ENCODE results near the gene EIF3I. TPM values are rescaled to one million over a fixed set of nuclear protein-coding genes. Genes with fewer than 3 reads are reported as not detected.
"Not testable (repeated sequence)": the region's sequence is repeated elsewhere in the genome, so short reads cannot be mapped to it uniquely, and the experiment has no call there.

EIF3I gene
- total RNA-seq, 1 experiment from 2014 or later: 178 TPM

DNA sequence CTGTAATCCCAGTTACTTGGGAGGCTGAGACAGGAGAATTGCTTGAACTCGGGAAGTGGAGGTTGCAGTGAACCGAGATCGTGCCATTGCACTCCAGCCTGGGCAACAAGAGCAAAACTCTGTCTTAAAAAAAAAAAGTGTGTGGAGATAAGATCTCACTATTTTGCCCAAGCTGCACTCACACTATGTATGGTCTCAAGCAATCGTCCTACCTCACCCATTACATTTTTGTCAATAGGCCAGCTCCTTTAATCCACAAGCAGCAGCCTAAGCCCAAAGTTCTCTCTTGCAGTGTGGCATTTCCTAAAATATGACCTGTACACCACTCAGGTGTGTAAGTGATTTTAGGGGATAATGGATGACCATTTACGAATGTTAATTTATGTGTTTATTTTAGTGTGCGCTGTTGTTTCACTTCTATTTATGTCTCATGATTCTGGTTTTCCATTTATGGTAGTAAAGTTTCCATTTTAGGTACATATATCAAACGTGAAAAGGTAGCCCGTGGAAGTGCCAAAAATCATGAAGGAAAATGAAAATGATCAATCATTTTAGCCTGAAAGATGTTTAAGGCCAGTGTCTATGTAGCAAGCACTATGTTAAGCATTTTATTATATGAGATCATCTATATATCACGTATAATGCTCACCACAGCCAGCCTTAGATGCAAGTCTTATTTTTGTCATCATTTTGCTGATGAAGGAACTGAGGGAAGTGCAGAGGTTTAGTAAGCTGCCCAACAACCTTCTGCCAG is 34.4 kb downstream of the EIF3I start:
- Histone ChIP-seq H3K27me3 (ENCODE audit: low read length) (no peaks in the 10 kb centered on the region), H3K27ac (ENCODE audit: low read length) (no peak overlapping the region), H3K9ac (ENCODE audit: low read length) (no peak overlapping the region), H3K9me3 (ENCODE audit: low read length) (no peaks in the 10 kb centered on the region), H2AFZ (ENCODE audit: low read length) (no peak overlapping the region), H3K36me3 (ENCODE audit: insufficient read depth, low read length) (no peaks in the 10 kb centered on the region), H3K4me1 (ENCODE audit: low read length) (peaks cover 46% of the 10 kb centered on the region), H3K79me2 (ENCODE audit: low read length) (no peaks in the 10 kb centered on the region), H3K9me2 (replicated peaks; ENCODE audit: insufficient read depth, low read length) (no peaks in the 10 kb centered on the region), H3K4me2 (ENCODE audit: low read depth, low read length, poor library complexity, severe bottlenecking) (no peak overlapping the region), H3K4me3 (ENCODE audit: low read length) (no peak overlapping the region), H4K20me1 (ENCODE audit: insufficient read depth, low read depth, low read length) (no peaks in the 10 kb centered on the region)
- DNase-seq: no peak

GRCh38 chr1:32257227-32257508 is 35.0 kb downstream of the EIF3I start:
- Histone ChIP-seq H3K4me2 (ENCODE audit: low read depth, low read length, poor library complexity, severe bottlenecking) (no peak overlapping the region), H3K4me1 (ENCODE audit: low read length) (peaks cover 41% of the 10 kb centered on the region), H3K79me2 (ENCODE audit: low read length) (no peaks in the 10 kb centered on the region), H4K20me1 (ENCODE audit: insufficient read depth, low read depth, low read length) (no peaks in the 10 kb centered on the region), H3K9me2 (replicated peaks; ENCODE audit: insufficient read depth, low read length) (no peaks in the 10 kb centered on the region), H3K9ac (ENCODE audit: low read length) (no peak overlapping the region), H2AFZ (ENCODE audit: low read length) (no peak overlapping the region), H3K9me3 (ENCODE audit: low read length) (no peaks in the 10 kb centered on the region), H3K27ac (ENCODE audit: low read length) (no peak overlapping the region), H3K36me3 (ENCODE audit: insufficient read depth, low read length) (no peaks in the 10 kb centered on the region), H3K4me3 (ENCODE audit: low read length) (no peak overlapping the region), H3K27me3 (ENCODE audit: low read length) (no peaks in the 10 kb centered on the region)
- DNase-seq: no peak

GRCh38 chr1:32263236-32263593 is 41.0 kb downstream of the EIF3I start:
- H3K79me2 ChIP-seq (ENCODE audit: low read length): not testable (repeated sequence)
- peak overlapping the region; percentile 66 for H3K4me2 ChIP-seq (ENCODE audit: low read depth, low read length, poor library complexity, severe bottlenecking)

GRCh38 chr1:32263744-32264143 is 41.5 kb downstream of the EIF3I start:
- H3K9me2 ChIP-seq (replicated peaks; ENCODE audit: insufficient read depth, low read length): no peaks in the 10 kb centered on the region
- peak overlapping the region; percentile 72 for H3K27ac ChIP-seq (ENCODE audit: low read length)
- peak; percentile 79 for DNase-seq
- no peaks in the 10 kb centered on the region for H3K36me3 ChIP-seq (ENCODE audit: insufficient read depth, low read length)
- no peaks in the 10 kb centered on the region for H4K20me1 ChIP-seq (ENCODE audit: insufficient read depth, low read depth, low read length)
- H3K4me3 ChIP-seq (ENCODE audit: low read length): peak overlapping the region; percentile 30; the same call in 1 of the 2 replicates
- H3K27me3 ChIP-seq (ENCODE audit: low read length): no peaks in the 10 kb centered on the region
- H2AFZ ChIP-seq (ENCODE audit: low read length): peak overlapping the region; percentile 38
- H3K79me2 ChIP-seq (ENCODE audit: low read length): no peaks in the 10 kb centered on the region
- H3K9ac ChIP-seq (ENCODE audit: low read length): peak overlapping the region; percentile 39; the same call in 1 of the 2 replicates
- peaks cover 29% of the 10 kb centered on the region for H3K4me1 ChIP-seq (ENCODE audit: low read length)
- H3K4me2 ChIP-seq (ENCODE audit: low read depth, low read length, poor library complexity, severe bottlenecking): peak overlapping the region; percentile 66
- H3K9me3 ChIP-seq (ENCODE audit: low read length): no peaks in the 10 kb centered on the region

More at GRCh38 chr1:32263236-32263593, 41.0 kb downstream of the EIF3I start:
- not testable (repeated sequence) for H2AFZ ChIP-seq (ENCODE audit: low read length); H3K9me2 ChIP-seq (replicated peaks; ENCODE audit: insufficient read depth, low read length); DNase-seq; H4K20me1 ChIP-seq (ENCODE audit: insufficient read depth, low read depth, low read length); H3K4me3 ChIP-seq (ENCODE audit: low read length); H3K36me3 ChIP-seq (ENCODE audit: insufficient read depth, low read length); H3K9me3 ChIP-seq (ENCODE audit: low read length); H3K9ac ChIP-seq (ENCODE audit: low read length); H3K27me3 ChIP-seq (ENCODE audit: low read length)
- peaks cover 29% of the 10 kb centered on the region for H3K4me1 ChIP-seq (ENCODE audit: low read length)
- H3K27ac ChIP-seq (ENCODE audit: low read length): peak overlapping the region; percentile 72; the same call in 1 of the 2 replicates

DNA sequence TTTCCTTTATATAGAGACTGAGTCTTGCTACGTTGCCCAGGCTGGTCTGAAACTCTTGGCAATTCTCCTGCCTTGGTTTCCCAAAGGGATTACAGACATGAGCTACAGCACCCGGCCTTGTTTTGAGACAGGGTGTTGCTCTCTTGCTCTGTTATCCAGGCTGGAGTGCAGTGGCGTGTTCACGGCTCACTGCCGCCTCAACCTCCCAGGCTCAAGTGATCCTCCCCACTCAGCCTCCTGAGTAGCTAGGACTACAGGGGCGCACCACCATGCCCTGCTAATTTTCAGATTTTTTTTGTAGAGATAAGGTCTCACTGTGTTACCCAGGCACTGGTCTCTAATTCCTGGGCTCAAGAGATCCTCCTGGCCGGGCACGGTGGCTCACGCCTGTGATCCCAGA is 43.6 kb downstream of the EIF3I start:
- no peak overlapping the region for H3K27ac ChIP-seq (ENCODE audit: low read length)
- peaks cover 29% of the 10 kb centered on the region for H3K4me1 ChIP-seq (ENCODE audit: low read length)
- no peak overlapping the region for H3K4me2 ChIP-seq (ENCODE audit: low read depth, low read length, poor library complexity, severe bottlenecking)
- no peaks in the 10 kb centered on the region for H3K36me3 ChIP-seq (ENCODE audit: insufficient read depth, low read length)
- H3K9me3 ChIP-seq (ENCODE audit: low read length): no peaks in the 10 kb centered on the region
- no peak overlapping the region for H3K4me3 ChIP-seq (ENCODE audit: low read length)
- no peak for DNase-seq
- no peaks in the 10 kb centered on the region for H4K20me1 ChIP-seq (ENCODE audit: insufficient read depth, low read depth, low read length)
- H2AFZ ChIP-seq (ENCODE audit: low read length): no peak overlapping the region
- H3K9ac ChIP-seq (ENCODE audit: low read length): no peak overlapping the region
- H3K79me2 ChIP-seq (ENCODE audit: low read length): no peaks in the 10 kb centered on the region
- no peaks in the 10 kb centered on the region for H3K27me3 ChIP-seq (ENCODE audit: low read length)
- no peaks in the 10 kb centered on the region for H3K9me2 ChIP-seq (replicated peaks; ENCODE audit: insufficient read depth, low read length)

GRCh38 chr1:32266921-32267591 is 44.8 kb downstream of the EIF3I start:
- H3K4me1 ChIP-seq (ENCODE audit: low read length): peaks cover 29% of the 10 kb centered on the region
- H3K4me2 ChIP-seq (ENCODE audit: low read depth, low read length, poor library complexity, severe bottlenecking): no peak overlapping the region
- no peaks in the 10 kb centered on the region for H3K9me2 ChIP-seq (replicated peaks; ENCODE audit: insufficient read depth, low read length)
- H3K9ac ChIP-seq (ENCODE audit: low read length): no peak overlapping the region
- no peak for DNase-seq
- H3K27me3 ChIP-seq (ENCODE audit: low read length): no peaks in the 10 kb centered on the region
- no peaks in the 10 kb centered on the region for H4K20me1 ChIP-seq (ENCODE audit: insufficient read depth, low read depth, low read length)
- H3K9me3 ChIP-seq (ENCODE audit: low read length): no peaks in the 10 kb centered on the region
- no peak overlapping the region for H2AFZ ChIP-seq (ENCODE audit: low read length)
- no peaks in the 10 kb centered on the region for H3K36me3 ChIP-seq (ENCODE audit: insufficient read depth, low read length)
- H3K79me2 ChIP-seq (ENCODE audit: low read length): no peaks in the 10 kb centered on the region
- H3K4me3 ChIP-seq (ENCODE audit: low read length): no peak overlapping the region
- H3K27ac ChIP-seq (ENCODE audit: low read length): no peak overlapping the region

- Histone ChIP-seq H3K27ac (ENCODE audit: low read length) (no peak overlapping the region), H3K4me1 (ENCODE audit: low read length) (peaks cover 25% of the 10 kb centered on the region)
- DNase-seq: no peak
Measured at GRCh38 chr1:32269744-32270143, 47.5 kb downstream of the EIF3I start.

GRCh38 chr1:32272557-32273390 is 50.6 kb downstream of the EIF3I start:
- H3K9me3 ChIP-seq (ENCODE audit: low read length): no peaks in the 10 kb centered on the region
- H3K4me2 ChIP-seq (ENCODE audit: low read depth, low read length, poor library complexity, severe bottlenecking): no peak overlapping the region
- H3K79me2 ChIP-seq (ENCODE audit: low read length): no peaks in the 10 kb centered on the region
- no peak overlapping the region for H3K4me3 ChIP-seq (ENCODE audit: low read length)
- H3K9ac ChIP-seq (ENCODE audit: low read length): no peak overlapping the region
- no peak for DNase-seq
- no peak overlapping the region for H2AFZ ChIP-seq (ENCODE audit: low read length)
- no peaks in the 10 kb centered on the region for H3K9me2 ChIP-seq (replicated peaks; ENCODE audit: insufficient read depth, low read length)
- no peak overlapping the region for H3K27ac ChIP-seq (ENCODE audit: low read length)
- H4K20me1 ChIP-seq (ENCODE audit: insufficient read depth, low read depth, low read length): no peaks in the 10 kb centered on the region
- H3K27me3 ChIP-seq (ENCODE audit: low read length): no peaks in the 10 kb centered on the region
- H3K36me3 ChIP-seq (ENCODE audit: insufficient read depth, low read length): no peaks in the 10 kb centered on the region
- H3K4me1 ChIP-seq (ENCODE audit: low read length): peaks cover 11% of the 10 kb centered on the region

More at GRCh38 chr1:32269744-32270143, 47.5 kb downstream of the EIF3I start:
- H4K20me1 ChIP-seq (ENCODE audit: insufficient read depth, low read depth, low read length): no peaks in the 10 kb centered on the region
- no peaks in the 10 kb centered on the region for H3K9me3 ChIP-seq (ENCODE audit: low read length)
- no peaks in the 10 kb centered on the region for H3K79me2 ChIP-seq (ENCODE audit: low read length)
- H3K4me2 ChIP-seq (ENCODE audit: low read depth, low read length, poor library complexity, severe bottlenecking): no peak overlapping the region
- H3K9ac ChIP-seq (ENCODE audit: low read length): no peak overlapping the region
- H3K4me3 ChIP-seq (ENCODE audit: low read length): no peak overlapping the region
- H3K9me2 ChIP-seq (replicated peaks; ENCODE audit: insufficient read depth, low read length): no peaks in the 10 kb centered on the region
- no peaks in the 10 kb centered on the region for H3K27me3 ChIP-seq (ENCODE audit: low read length)
- no peaks in the 10 kb centered on the region for H3K36me3 ChIP-seq (ENCODE audit: insufficient read depth, low read length)
- H2AFZ ChIP-seq (ENCODE audit: low read length): no peak overlapping the region
